Stimulated activated CD4-positive, alpha-beta T cell treated with anti-CD3 and anti-CD28 coated beads, TNF-alpha, amount 100 ng/mL, for 24 hours (primary cell): ENCODE measurements around the gene CFAP61.
"Not testable (repeated sequence)": the region's sequence is repeated elsewhere in the genome, so short reads cannot be mapped to it uniquely, and the experiment has no call there.

ENCODE experiments used
- DNase-seq, 3 experiments: peaks; one replicate each; pipeline ENCODE4 v3.0.0-alpha.2; 2020; ENCODE audit warnings: low read depth in 3 of 3

Gene CFAP61

DNA sequence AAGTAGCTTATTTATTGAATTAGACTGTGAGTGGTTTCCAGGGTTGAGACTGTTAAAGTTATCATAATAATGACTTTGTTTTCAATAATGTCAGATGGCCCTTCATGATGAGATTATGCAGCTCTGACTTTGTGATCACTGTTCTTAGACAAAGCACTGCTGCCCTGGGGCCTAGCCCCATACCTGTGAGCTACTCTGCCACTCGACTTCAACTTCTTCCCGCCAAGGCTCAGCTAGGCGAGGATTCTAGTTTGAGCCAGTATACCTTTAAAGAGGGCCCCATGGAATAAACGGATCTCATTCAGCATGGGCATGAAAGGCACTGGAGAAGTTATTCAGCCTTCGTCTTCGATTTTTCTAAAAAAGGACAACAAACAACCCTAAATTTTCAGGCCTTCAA lies 270.6 kb downstream of the CFAP61 start:
- DNase-seq, result no peak

DNA sequence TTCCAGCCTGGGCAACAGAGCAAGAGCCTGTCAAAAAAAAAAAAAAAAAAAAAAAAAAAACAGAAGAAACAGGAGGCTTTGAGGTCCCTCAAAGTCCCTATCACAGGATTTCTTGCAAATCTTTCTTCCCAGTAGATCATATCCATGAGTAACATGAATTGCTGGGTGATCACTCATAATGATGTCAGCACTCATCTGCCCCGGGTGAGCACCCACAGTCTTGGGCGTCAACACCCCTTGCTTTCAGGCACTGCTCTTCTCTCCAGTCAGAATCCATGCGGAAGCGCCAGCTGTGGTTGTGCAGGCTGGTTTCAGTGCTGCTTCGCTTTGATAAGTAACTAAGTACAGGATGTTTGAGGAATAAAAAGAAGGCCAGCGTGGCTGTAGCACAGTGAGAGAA lies 275.4 kb downstream of the CFAP61 start:
- DNase-seq, result no peak

GRCh38 chr20:20329564-20329963 lies 277.2 kb downstream of the CFAP61 start:
- no peak for DNase-seq

- DNase-seq, result no peak
Observed at GRCh38 chr20:20331156-20331555, 278.8 kb downstream of the CFAP61 start.

- DNase-seq, result no peak
Observed at GRCh38 chr20:20331817-20332216, 279.5 kb downstream of the CFAP61 start.

DNA sequence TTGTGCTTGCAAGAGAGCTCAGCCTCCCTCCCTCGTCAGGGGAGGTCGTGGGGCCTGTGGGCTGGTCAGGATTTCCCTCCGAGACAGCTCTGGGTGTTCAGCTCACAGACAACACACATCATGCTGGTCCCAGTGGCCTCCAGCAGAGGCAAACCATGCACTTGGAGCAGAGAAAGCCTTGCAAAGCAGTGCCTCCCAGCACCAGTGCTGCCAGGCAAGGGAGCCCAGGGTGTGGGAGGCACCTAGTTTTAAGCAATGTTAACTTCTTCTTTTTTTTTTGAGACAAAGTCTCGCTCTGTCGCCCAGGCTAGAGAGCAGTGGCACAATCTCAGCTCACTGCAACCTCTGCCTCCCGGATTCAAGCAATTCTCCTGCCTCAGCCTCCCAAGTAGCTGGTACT lies 281.5 kb downstream of the CFAP61 start:
- no peak for DNase-seq

- no peak for DNase-seq
Observed at GRCh38 chr20:20334489-20334888, 282.2 kb downstream of the CFAP61 start.

DNA sequence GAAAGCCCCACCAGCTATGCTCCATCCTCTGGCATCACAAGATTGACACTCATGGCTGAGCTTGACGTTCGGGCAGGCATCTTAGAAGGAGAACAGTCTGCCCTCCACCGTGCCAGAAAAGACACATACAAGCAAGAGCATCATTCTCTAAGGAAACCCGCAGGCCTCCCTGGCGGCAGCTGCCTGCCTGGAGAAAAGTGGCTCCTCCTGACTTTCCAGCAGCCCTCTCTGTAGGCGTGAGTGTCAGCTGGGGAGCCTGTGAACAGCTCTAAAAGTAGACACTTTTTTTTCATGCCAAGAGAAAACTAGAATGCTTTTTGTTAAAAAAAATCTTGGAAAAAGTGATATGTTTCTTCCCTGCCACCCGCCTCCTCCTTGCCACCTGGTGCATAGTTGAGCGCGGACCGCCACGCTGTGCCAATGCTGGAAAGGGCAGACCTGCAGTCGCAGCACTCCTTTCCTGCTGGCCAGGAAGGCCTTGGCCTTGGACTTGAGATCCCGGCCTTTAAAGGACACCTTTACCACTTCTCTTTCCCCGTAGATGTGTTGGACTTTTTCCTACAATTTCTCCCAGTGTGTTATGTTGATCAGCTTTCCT lies 285.9 kb downstream of the CFAP61 start:
- DNase-seq, result no peak

- no peak for DNase-seq
Observed at GRCh38 chr20:20340443-20340842, 288.1 kb downstream of the CFAP61 start.

- DNase-seq, result no peak
Observed at GRCh38 chr20:20341371-20341770, 289.0 kb downstream of the CFAP61 start.

DNA sequence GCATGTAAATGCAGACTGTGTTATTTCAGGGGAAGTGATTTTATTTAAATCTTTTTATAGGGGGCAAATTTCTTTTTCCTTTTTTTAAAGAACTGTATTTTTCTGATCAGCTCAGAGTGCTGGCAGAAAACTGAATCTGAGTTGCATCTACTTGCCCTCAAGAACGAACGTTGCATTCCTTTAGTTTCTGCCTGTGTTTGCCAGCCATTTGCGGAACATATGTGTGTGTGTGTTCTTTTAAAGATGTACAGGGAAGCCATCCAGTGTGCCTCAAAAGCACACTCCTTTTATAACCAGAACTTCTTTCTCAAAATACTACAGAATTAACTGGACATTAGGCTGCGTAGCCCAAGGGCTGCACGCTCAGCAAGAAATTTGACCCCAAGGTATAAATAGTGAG lies 289.7 kb downstream of the CFAP61 start:
- DNase-seq, result no peak

- DNase-seq, result no peak
Observed at GRCh38 chr20:20343932-20344331, 291.6 kb downstream of the CFAP61 start.

DNA sequence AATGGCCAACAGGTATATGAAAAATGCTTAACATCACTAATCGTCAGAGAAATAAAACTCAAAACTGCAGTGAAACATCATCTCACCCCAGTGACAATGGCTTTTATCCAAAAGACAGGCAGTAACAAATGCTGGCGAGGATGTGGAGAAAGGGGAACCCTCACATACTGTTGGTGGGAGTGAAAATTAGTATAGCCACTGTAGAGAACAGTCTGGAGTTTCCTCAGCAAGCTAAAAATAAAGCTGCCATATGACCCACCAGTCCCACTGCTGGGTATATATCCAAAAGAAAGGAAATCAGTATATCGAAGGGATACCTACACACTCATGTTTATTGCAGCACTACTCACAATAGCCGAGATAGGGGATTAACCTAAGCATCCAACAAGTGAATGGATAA lies 292.1 kb downstream of the CFAP61 start:
- no peak for DNase-seq

DNA sequence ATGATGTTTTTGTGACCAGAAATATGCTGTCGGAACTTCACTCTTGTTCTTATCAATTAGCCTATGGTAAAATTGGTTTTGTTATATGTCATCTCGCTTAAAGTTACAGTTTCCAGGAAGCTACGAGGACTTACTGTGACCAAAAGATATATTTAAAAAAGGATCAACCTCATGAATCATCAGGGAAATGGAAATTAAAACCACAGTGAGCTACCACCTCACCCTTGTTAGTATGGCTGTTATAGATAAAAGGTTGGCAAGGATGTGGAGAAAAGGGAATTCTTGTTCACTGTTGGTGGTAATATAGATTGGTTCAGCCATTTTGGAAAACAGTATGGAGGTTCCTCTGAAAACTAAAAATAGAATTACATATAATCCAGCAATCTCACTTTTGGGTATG lies 301.2 kb downstream of the CFAP61 start:
- DNase-seq, result no peak

GRCh38 chr20:20355503-20355902 lies 303.2 kb downstream of the CFAP61 start:
- not testable (repeated sequence) for DNase-seq

GRCh38 chr20:20358801-20359200 lies 306.5 kb downstream of the CFAP61 start:
- no peak for DNase-seq

- DNase-seq, result no peak
Observed at GRCh38 chr20:20359628-20360027, 307.3 kb downstream of the CFAP61 start.

- peak in 2 of 3 experiments; percentile 15 to 33 for DNase-seq
Observed at GRCh38 chr20:20360464-20360863, 308.1 kb downstream of the CFAP61 start.

DNA sequence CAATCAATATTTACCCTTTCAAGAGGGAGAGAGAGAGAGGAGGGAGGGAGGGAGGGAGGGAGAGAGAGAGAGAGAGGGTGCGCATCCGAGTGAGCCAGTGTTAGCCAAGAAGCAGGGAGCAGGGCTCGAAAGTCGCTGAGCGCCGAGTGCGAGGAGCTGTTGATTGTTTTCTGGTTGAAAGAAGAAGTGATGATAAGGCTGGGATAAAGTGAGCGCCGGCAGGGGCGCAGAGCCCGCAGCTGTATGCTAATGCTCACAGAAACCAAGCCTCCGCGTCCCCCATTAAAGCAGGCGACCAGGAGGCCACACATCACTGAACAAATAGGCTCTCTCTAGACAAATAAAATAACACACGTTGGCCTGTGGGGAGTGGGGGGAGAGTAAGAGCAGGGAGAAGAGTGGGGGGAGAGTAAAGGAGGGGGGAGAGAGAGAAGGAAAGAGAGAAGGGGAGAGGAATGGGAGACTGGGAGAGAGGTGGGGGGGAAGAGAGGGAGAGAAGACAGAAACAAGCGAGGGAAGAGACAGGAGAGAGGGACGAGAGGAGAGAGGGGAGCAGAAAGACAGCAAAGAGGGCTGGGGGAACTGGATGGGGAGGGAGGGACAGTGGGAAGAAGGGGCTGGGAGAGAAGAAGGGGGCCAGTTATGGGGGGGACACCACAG lies 310.6 kb downstream of the CFAP61 start:
- DNase-seq, result no peak

GRCh38 chr20:20363434-20363798 lies 311.1 kb downstream of the CFAP61 start:
- DNase-seq, result no peak

DNA sequence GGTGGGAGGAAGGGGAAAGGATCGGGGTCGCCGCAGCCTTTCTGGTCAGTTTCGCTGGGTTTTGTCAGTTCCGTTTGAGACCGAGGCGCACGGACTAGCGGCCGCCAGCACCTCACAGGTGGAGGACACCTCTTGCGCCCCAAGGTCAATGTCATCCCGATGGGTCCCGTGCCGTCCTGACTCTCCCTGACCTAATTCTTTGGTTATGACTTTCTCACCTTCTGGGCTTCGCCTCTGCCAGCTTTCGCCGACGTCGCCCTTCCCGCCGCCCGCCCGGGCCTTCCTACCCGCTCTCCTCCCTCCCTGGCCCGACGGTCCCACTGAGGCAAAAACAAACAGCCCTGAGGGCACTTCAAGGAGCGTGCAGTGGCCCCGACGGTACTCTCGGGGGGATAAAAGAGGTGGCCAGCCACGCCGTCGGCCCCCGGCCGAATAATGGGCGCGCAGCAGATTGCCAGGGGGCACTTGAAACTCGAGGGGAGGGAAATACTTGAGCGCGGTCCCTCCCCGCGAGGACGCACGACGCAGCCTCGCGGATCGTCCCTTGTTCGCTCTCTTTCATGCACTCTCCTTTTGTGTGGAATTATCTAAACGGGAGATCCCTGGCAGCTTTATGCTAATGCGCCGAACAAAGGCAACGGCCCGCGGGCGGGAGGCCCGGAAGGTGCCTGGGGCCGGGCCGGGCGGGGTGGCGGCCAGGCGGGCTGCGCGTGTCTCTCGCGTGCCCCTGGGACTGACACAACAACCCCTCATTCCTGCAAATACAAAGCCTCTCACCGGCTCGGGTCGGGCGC lies 311.7 kb downstream of the CFAP61 start:
- DNase-seq, result peak in 1 of 3 experiments; percentile 17

DNA sequence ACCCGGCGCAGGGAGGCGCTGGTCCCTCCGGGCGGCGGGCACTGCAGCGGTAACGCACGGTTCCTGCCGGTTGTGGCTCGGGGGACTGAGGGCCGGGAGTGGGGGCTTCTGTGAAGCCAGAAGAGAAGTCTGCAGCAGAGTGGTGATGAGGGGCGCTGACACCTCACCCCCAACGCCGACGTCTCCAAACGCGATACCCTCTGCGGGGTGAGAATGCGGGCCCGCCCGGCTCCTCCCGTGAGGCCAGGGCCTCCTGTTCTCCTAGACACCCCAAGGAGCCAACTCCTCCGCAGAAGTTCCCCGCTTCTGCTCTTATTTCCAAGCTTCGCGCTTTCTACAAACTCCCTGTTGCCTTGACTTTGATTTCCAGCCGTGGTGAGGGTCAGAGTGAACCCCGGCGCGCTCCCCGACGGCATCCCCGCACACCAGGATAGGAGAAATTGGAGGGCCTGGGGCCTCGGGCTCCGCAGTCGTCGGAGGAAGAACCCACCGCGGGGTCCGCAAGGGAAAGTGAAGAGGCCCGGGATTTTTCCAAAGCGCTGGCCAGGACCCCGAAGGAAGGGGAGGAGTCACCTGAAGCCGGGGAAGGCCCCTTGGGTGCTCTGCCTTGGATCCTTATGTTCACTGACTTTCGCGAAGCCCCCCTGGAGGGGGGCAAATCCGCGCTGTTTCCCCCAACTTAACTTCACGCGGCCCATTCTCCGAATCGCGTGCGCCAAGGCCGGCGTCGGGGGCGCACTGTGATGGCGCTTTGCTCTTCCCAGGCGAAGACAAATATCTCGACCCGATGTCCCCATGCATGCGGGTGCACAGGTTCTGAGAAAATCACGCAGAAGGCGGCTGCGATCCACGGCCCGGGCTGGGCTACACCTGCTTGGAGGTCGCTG lies 312.5 kb downstream of the CFAP61 start:
- no peak for DNase-seq
